HG03520 (cell line): ENCODE data around the gene FRAS1.
"Not testable (repeated sequence)": the region's sequence is repeated elsewhere in the genome, so short reads cannot be mapped to it uniquely, and the experiment has no call there.

Experiments used
- ATAC-seq: cut with Tn5 transposase; IDR thresholded peaks from one replicate; pipeline ENCODE4 v1.9.1; 2021; ENCODE audit warnings: mild to moderate bottlenecking, moderate library complexity; ENCODE audit not compliant: unreplicated experiment

The FRAS1 gene

GRCh38 chr4:78058591-78059523 is 1.7 kb downstream of the FRAS1 start:
- no peak for ATAC-seq

DNA sequence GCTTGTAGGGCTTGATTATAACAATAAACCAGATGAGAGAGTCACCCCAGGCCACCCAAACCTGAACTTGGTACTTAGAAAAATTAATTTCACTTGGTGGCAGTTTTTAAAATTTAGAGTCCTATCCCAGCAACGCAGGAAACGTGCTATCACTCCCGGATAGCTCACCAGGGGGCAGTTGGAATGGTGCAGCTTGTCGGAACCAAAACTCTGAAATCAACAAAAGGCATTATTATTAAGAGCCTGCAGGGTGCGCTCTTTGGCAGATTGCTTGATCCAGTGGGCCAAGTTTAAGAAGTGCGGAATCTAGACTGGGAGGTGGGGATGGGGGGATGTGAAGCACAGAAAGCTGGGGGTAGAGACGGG is 2.4 kb downstream of the FRAS1 start:
- no peak for ATAC-seq

DNA sequence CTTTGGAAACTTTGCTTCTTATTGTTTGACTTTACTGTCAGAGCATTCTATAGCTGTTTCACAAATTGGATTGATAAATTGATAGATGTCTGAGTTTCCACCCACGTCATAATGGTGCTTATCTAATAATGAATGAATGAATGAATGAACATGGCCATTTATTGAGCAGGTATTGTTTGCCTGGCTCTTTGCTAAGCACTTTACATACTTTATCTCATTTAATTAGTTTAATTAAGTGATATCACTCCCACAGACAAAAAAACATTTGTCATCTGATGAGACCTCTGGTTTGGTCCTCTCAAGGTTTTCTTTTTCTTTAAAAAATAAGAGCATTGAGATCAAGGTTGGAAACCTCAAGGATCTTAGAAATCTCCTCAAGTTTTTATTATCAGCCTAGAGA is 2.8 kb downstream of the FRAS1 start:
- ATAC-seq = no peak

- ATAC-seq = no peak
Measured at GRCh38 chr4:78061939-78062570, 4.9 kb downstream of the FRAS1 start.

- ATAC-seq = no peak
Measured at GRCh38 chr4:78065508-78066192, 8.5 kb downstream of the FRAS1 start.

DNA sequence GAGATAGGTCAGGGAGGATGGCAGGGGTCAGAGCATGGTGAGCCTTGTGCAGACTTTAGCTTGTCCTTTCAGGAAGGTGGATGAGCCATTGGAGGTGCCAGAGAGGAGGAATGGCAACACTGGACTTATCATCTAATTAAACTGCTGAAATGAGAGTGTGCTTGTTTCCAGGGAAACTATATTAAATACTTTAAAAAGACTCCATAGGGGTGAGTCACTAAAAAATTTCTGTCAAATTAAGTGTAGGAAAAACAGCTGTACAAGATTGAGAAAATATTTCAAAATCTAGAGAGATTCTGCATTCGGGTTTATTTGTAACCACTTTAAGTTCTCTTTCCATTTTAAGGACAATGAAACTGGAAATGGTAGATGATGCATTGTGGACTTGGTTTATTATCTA is 11.4 kb downstream of the FRAS1 start:
- ATAC-seq = no peak

GRCh38 chr4:78069319-78069718 is 12.2 kb downstream of the FRAS1 start:
- ATAC-seq = no peak

DNA sequence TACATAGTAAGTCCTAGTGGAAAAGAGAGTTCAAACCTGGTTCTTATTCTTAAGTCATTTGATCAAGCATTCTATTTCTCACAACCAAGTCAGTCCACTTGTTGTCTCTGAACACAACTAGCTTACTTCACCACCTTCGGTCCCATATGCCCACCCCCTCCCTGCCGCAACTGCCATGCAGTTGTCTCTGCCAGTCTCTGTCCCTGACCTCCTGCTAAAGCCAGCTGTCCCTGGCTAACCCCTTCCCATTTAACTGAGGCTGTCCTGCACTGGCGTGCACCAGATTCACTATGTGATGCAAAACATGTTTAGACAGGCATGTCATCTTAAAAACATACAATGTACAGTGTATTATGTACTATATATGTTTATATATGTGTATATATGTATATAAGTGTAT is 12.7 kb downstream of the FRAS1 start:
- ATAC-seq = no peak

- no peak for ATAC-seq
Measured at GRCh38 chr4:78070731-78071282, 13.7 kb downstream of the FRAS1 start.

GRCh38 chr4:78074759-78075158 is 17.6 kb downstream of the FRAS1 start:
- no peak for ATAC-seq

DNA sequence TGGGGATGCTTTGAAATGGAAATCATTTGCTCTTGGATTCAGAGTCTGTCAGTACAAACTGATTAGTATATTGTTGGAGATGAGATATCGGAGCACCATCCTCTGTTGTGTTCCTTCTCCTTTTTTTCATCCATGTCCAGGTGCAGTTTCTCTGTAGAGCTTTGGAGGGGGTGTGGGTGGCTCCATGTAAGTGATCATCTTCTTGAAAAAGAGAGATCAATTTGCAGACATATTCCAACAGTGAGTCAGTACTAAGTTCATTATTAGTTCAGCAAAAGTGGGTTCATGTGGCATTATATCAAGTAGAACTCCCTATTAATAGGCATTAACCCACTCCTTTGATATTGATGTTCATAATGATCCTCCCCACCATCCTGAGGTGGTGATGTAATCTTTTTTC is 18.9 kb downstream of the FRAS1 start:
- no peak for ATAC-seq

DNA sequence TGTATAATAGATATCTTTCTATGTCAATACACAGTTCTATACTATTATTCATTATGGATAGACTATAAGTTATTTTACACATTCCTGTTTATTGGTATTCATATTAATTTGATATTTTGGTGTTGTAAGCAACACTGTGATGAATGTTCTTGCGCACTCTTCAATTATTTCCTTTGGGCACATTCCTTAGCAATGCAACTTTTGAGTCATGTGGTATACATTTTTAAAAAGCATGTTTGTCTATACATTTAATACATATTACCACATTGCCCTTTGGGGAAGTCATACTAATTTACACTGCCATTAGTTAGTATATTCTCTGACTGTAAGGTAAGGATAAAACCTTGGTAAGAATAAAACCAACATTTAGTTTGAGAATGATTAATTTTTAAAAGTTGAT is 21.0 kb downstream of the FRAS1 start:
- no peak for ATAC-seq

GRCh38 chr4:78079726-78080430 is 22.8 kb downstream of the FRAS1 start:
- ATAC-seq = no peak

GRCh38 chr4:78081541-78081940 is 24.4 kb downstream of the FRAS1 start:
- no peak for ATAC-seq

- no peak for ATAC-seq
Measured at GRCh38 chr4:78083035-78083434, 25.9 kb downstream of the FRAS1 start.

DNA sequence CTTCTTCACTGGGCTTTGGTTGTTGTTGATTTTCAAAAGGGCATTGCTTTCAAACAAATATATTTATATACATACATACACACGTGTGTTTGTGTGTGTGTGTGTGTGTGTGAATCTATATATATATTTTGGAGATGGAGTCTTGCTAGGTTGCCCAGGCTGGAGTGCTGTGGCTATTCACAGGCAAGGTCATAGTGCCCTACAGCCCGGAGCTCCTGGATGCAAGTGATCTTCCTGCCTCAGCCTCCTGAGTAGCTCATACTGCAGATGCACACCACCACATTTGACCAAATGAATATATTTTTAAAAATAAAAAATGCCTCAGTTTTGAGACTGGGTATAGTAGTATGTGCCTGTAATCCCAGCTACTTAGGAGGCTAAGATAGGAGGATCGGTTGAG is 34.4 kb downstream of the FRAS1 start:
- ATAC-seq = no peak

- not testable (repeated sequence) for ATAC-seq
Measured at GRCh38 chr4:78092350-78092749, 35.2 kb downstream of the FRAS1 start.

DNA sequence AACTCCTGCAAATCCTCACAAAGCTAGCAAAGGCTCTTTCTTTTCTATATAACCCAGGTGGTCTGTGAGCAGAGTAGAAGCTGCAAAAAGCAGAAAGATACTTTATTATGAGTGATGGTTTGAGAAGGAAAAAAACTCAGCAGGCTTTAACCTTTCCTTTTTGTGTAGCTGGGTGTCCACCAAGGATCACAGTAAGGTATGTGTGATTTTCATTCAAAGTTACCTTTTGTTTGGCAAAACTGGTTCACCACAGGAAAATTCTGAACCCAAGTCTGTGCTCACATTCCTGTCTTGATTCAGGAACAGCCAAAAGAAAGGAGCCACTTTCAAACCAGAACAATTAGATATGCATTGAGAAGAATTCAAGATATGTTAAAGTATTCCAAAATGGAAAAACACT is 35.7 kb downstream of the FRAS1 start:
- no peak for ATAC-seq

GRCh38 chr4:78095081-78095480 is 38.0 kb downstream of the FRAS1 start:
- ATAC-seq = no peak

- ATAC-seq = no peak
Measured at GRCh38 chr4:78099058-78099457, 41.9 kb downstream of the FRAS1 start.

- ATAC-seq = no peak
Measured at GRCh38 chr4:78100060-78100459, 42.9 kb downstream of the FRAS1 start.
